ENCODE results near the gene CD163L1.

Gene CD163L1

GRCh38 chr12:7327918-7328317 lies 116.0 kb downstream of the CD163L1 start:
- no peak for TF ChIP-seq GATA1 (IDR thresholded peaks at IDR 0.05; ENCODE audit: low read depth, low read length)
- TF ChIP-seq POLR2A (IDR thresholded peaks at IDR 0.05; ENCODE audit: low read length) = no peak
- DNase-seq = no peak

- TF ChIP-seq POLR2A (IDR thresholded peaks at IDR 0.05; ENCODE audit: low read length) (no peak), GATA1 (IDR thresholded peaks at IDR 0.05; ENCODE audit: low read depth, low read length) (no peak)
- no peak for DNase-seq
Measured at GRCh38 chr12:7324176-7324575, 119.8 kb downstream of the CD163L1 start.

GRCh38 chr12:7322599-7322998 lies 121.4 kb downstream of the CD163L1 start:
- no peak for DNase-seq
- TF ChIP-seq GATA1 (IDR thresholded peaks at IDR 0.05; ENCODE audit: low read depth, low read length) = no peak
- no peak for TF ChIP-seq POLR2A (IDR thresholded peaks at IDR 0.05; ENCODE audit: low read length)

GRCh38 chr12:7321624-7322023 lies 122.3 kb downstream of the CD163L1 start:
- TF ChIP-seq POLR2A (IDR thresholded peaks at IDR 0.05; ENCODE audit: low read length) (no peak), GATA1 (IDR thresholded peaks at IDR 0.05; ENCODE audit: low read depth, low read length) (no peak)
- DNase-seq = peak; percentile 60 to 65

- DNase-seq = peak; percentile 24 to 34
- no peak for TF ChIP-seq POLR2A (IDR thresholded peaks at IDR 0.05; ENCODE audit: low read length)
- no peak for TF ChIP-seq GATA1 (IDR thresholded peaks at IDR 0.05; ENCODE audit: low read depth, low read length)
Measured at GRCh38 chr12:7319930-7320329, 124.0 kb downstream of the CD163L1 start.

- no peak for DNase-seq
- TF ChIP-seq POLR2A (IDR thresholded peaks at IDR 0.05; ENCODE audit: low read length) (no peak), GATA1 (IDR thresholded peaks at IDR 0.05; ENCODE audit: low read depth, low read length) (no peak)
Measured at GRCh38 chr12:7310070-7310469, 133.9 kb downstream of the CD163L1 start.

Data from erythroblast (primary cell).